ENCODE results near the gene E2F7. TPM values are rescaled to one million over a fixed set of nuclear protein-coding genes. Genes with fewer than 3 reads are reported as not detected.

Gene E2F7
- total and polyA plus RNA-seq, 2 of the 8 experiments (the other 6 are each of a cell fraction or from before 2014, with no cell fraction given): 8.8 to 18.5 TPM

GRCh38 chr12:77102123-77102522 lies 36.8 kb upstream of the E2F7 start:
- Histone ChIP-seq H2AFZ (ENCODE audit: low read length) (no peak overlapping the region), H2BK12ac (ENCODE audit: low read depth, low read length) (no peak overlapping the region), H3K18ac (ENCODE audit: extremely low read depth, low read length) (no peak overlapping the region), H3K9me3 (ENCODE audit: insufficient read depth in 2 of 2, low read depth in 1 of 2, low read length in 1 of 2) (no peaks in the 10 kb centered on the region), H3K23me2 (ENCODE audit: low read depth, low read length) (no peaks in the 10 kb centered on the region), H4K91ac (replicated peaks; ENCODE audit: insufficient read length, low read length) (no peak overlapping the region), H3K4me2 (ENCODE audit: insufficient read depth in 1 of 2, low read depth in 2 of 2, low read length in 2 of 2) (no peak overlapping the region), H2BK5ac (ENCODE audit: low read depth, low read length) (no peak overlapping the region), H3K4me3 (ENCODE audit: extremely low read depth in 1 of 4, insufficient read depth in 2 of 4, low read depth in 3 of 4, low read length in 4 of 4) (no peak overlapping the region), H3K79me1 (ENCODE audit: low read depth, low read length) (no peaks in the 10 kb centered on the region), H2AK5ac (ENCODE audit: low read depth, low read length) (no peak overlapping the region), H2BK20ac (ENCODE audit: low read length) (no peak overlapping the region), H3K27ac (ENCODE audit: low read depth, low read length) (no peak overlapping the region), H3K4me1 (replicated peaks in 1 of 4; ENCODE audit: control insufficient read depth in 3 of 4, insufficient read depth in 4 of 4, low read length in 3 of 4) (no peaks in the 10 kb centered on the region), H3K23ac (ENCODE audit: insufficient read length) (no peak overlapping the region), H3K4ac (replicated peaks; ENCODE audit: insufficient read length, low read depth, low read length) (no peak overlapping the region), H2BK15ac (ENCODE audit: low read length) (no peak overlapping the region), H4K8ac (ENCODE audit: extremely low read depth, insufficient read depth, low read length) (no peak overlapping the region), H4K20me1 (replicated peaks in 1 of 2; ENCODE audit: control insufficient read depth in 1 of 2, insufficient read depth in 2 of 2, low read length in 2 of 2) (no peaks in the 10 kb centered on the region), H3K27me3 (replicated peaks in 1 of 4; ENCODE audit: control insufficient read depth in 3 of 4, extremely low read depth in 1 of 4, insufficient read depth in 3 of 4, low read length in 3 of 4) (no peaks in the 10 kb centered on the region), H3K9ac (replicated peaks in 1 of 4; ENCODE audit: extremely low read depth in 1 of 4, low read depth in 3 of 4, low read length in 3 of 4) (no peak overlapping the region), H2BK120ac (replicated peaks; ENCODE audit: low read depth, low read length) (no peak overlapping the region), H4K5ac (ENCODE audit: insufficient read length, low read depth, low read length) (no peak overlapping the region), H3K14ac (ENCODE audit: insufficient read length) (no peak overlapping the region), H3K79me2 (ENCODE audit: control insufficient read depth in 1 of 2, insufficient read depth in 2 of 2, low read length in 2 of 2) (no peaks in the 10 kb centered on the region), H3K36me3 (ENCODE audit: control insufficient read depth in 2 of 4, insufficient read depth in 4 of 4, low read length in 3 of 4) (no peaks in the 10 kb centered on the region), H3K56ac (replicated peaks; ENCODE audit: insufficient read length, low read depth, low read length) (no peak overlapping the region)
- CTCF ChIA-PET (ENCODE audit: partially characterized antibody): interaction anchor here (0.6 to 1.4 kb wide), 4 partner anchors 15 to 1000 kb away, joined by 3 to 6 read pairs (median 4); no protein-coding TSS in a partner anchor
- FAIRE-seq (no peak), DNase-seq (ENCODE audit: low read depth in 1 of 2, low spot score in 2 of 2) (no peak)
- 92% methylated on average over 2 of the region's 2 CpGs; no CpG with 5 or more reads in 1 of the 2 experiments for WGBS, 2 experiments (ENCODE audit: extremely low coverage in 1 of 2, insufficient coverage in 1 of 2, insufficient read length in 1 of 2, insufficient replicate concordance in 2 of 2, low coverage in 1 of 2, low lambda C conversion rate in 2 of 2, missing lambda C conversion rate in 1 of 2)
- POLR2A ChIA-PET (ENCODE audit: partially characterized antibody): no interaction called here
- TF ChIP-seq KDM5A (IDR thresholded peaks at IDR 0.05; ENCODE audit: low read length): no peak
- TF ChIP-seq SRF (IDR thresholded peaks at IDR 0.05; ENCODE audit: low read depth, low read length): no peak
- TF ChIP-seq SAP30 (IDR thresholded peaks at IDR 0.05; ENCODE audit: insufficient read depth, insufficient replicate concordance, low read length): no peak
- TF ChIP-seq CHD1 (IDR thresholded peaks at IDR 0.05; ENCODE audit: low read depth, low read length): no peak
- TF ChIP-seq MAX (IDR thresholded peaks at IDR 0.05): no peak
- TF ChIP-seq JUND (IDR thresholded peaks at IDR 0.05; ENCODE audit: low read length): no peak
- TF ChIP-seq BACH1 (IDR thresholded peaks at IDR 0.05; ENCODE audit: low read length): no peak
- no peak for TF ChIP-seq SUZ12 (IDR thresholded peaks at IDR 0.05; ENCODE audit: low read length)
- TF ChIP-seq GABPA (IDR thresholded peaks at IDR 0.05; ENCODE audit: borderline replicate concordance, insufficient read depth, low read length): no peak
- TF ChIP-seq BRCA1 (IDR thresholded peaks at IDR 0.05; ENCODE audit: low read depth, low read length): no peak
- TF ChIP-seq E2F6 (IDR thresholded peaks at IDR 0.05): no peak
- TF ChIP-seq TEAD4 (IDR thresholded peaks at IDR 0.05; ENCODE audit: low read depth, low read length): no peak
- no peak for TF ChIP-seq RAD21 (IDR thresholded peaks at IDR 0.05 in 1 of 2, conservative IDR thresholded peaks at IDR 0.05 in 1 of 2; ENCODE audit: low read depth in 2 of 2, low read length in 2 of 2)

Data from H1 (cell line).